ENCODE data around the gene ABLIM3.
"Not testable (repeated sequence)": the region's sequence is repeated elsewhere in the genome, so short reads cannot be mapped to it uniquely, and the experiment has no call there.

ABLIM3 gene

DNA sequence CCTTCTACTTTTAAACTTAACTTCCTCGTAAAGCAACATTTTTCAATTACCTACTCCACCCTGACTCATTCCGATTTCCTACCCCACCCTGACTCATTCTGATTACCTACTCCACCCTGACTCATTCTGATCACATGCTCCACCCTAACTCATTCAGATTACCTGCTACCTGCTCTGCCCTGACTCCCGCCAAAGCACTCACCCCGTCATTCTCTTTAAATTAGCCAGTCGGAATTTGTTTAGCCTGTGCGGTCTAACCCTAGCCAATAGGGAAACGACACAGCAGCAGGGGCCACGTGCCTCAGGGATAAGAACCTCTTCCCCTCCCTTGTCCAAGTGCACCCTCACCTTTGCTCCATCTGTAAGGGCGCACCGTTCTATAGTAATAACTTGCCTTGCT is 46.3 kb downstream of the ABLIM3 start:
- not testable (repeated sequence) for H3K9ac ChIP-seq (ENCODE audit: low read length); H2BK120ac ChIP-seq (ENCODE audit: low read depth, low read length); H4K8ac ChIP-seq (ENCODE audit: low read length); H3K27ac ChIP-seq (ENCODE audit: low read length, poor library complexity, severe bottlenecking); DNase-seq; H3K27me3 ChIP-seq (ENCODE audit: control insufficient read depth in 1 of 2, insufficient read depth in 1 of 2, low read length in 2 of 2); H3K4ac ChIP-seq (ENCODE audit: low read depth in 1 of 2, low read length in 2 of 2); H2AK5ac ChIP-seq (ENCODE audit: low read length, severe bottlenecking); H3K9me3 ChIP-seq (ENCODE audit: control insufficient read depth, low read length); H3K4me3 ChIP-seq (ENCODE audit: insufficient read depth in 1 of 2, low read depth in 1 of 2, low read length in 2 of 2); H3K4me2 ChIP-seq (ENCODE audit: low read length, poor library complexity, severe bottlenecking); H2BK5ac ChIP-seq (ENCODE audit: low read depth, low read length, poor library complexity, severe bottlenecking); H3K14ac ChIP-seq (ENCODE audit: low read length in 2 of 2); H2AFZ ChIP-seq (ENCODE audit: low read depth, low read length); H3K23ac ChIP-seq (ENCODE audit: low read length in 2 of 2); H3K4me1 ChIP-seq (ENCODE audit: control insufficient read depth, insufficient read depth, low read depth, low read length); H2BK15ac ChIP-seq (ENCODE audit: low read depth, poor library complexity, severe bottlenecking); H3K79me1 ChIP-seq (replicated peaks; ENCODE audit: low read length, poor library complexity, severe bottlenecking); H4K91ac ChIP-seq (ENCODE audit: low read length)
- 78% methylated on average over 8 of the region's 10 CpGs for WGBS
- Histone ChIP-seq H3K18ac (ENCODE audit: low read depth in 1 of 2, low read length in 2 of 2) (peak overlapping the region in 1 of 2 experiments; percentile 78), H3K36me3 (ENCODE audit: control insufficient read depth in 1 of 2, insufficient read depth in 2 of 2, low read depth in 1 of 2, low read length in 2 of 2) (peaks cover 0 to 40% of the 10 kb centered on the region in 2 experiments), H2BK12ac (ENCODE audit: low read length in 2 of 2) (peak overlapping the region in 1 of 2 experiments; percentile 18)

DNA sequence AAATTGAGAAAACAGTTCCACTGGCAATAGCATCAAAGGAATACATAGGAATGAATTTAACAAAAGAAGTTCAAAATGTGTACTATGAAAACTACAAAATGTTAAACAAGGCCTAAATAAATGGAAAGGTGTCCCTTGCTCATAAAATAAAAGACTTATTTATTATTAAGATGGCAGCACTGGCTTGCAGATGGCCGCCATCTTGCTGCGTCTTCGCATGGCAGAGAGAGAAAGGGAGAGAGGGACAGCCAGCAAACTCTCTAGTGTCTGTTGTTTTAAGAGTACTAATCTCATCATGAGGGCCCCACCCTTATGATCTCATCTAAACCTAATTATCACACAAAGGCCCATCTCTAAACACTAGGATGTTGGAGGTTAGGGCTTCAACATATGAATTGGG is 47.1 kb downstream of the ABLIM3 start:
- H2BK15ac ChIP-seq (ENCODE audit: low read depth, poor library complexity, severe bottlenecking): no peak overlapping the region
- no peak overlapping the region for H3K27ac ChIP-seq (ENCODE audit: low read length, poor library complexity, severe bottlenecking)
- no peaks in the 10 kb centered on the region for H3K4me1 ChIP-seq (ENCODE audit: control insufficient read depth, insufficient read depth, low read depth, low read length)
- H3K9me3 ChIP-seq (ENCODE audit: control insufficient read depth, low read length): no peaks in the 10 kb centered on the region
- no peak overlapping the region for H4K91ac ChIP-seq (ENCODE audit: low read length)
- H3K4ac ChIP-seq (ENCODE audit: low read depth in 1 of 2, low read length in 2 of 2): no peak overlapping the region
- H4K8ac ChIP-seq (ENCODE audit: low read length): no peak overlapping the region
- H3K27me3 ChIP-seq (ENCODE audit: control insufficient read depth in 1 of 2, insufficient read depth in 1 of 2, low read length in 2 of 2): no peaks in the 10 kb centered on the region
- no peak overlapping the region for H3K23ac ChIP-seq (ENCODE audit: low read length in 2 of 2)
- no peak overlapping the region for H3K9ac ChIP-seq (ENCODE audit: low read length)
- no peak overlapping the region for H2AFZ ChIP-seq (ENCODE audit: low read depth, low read length)
- H3K79me1 ChIP-seq (replicated peaks; ENCODE audit: low read length, poor library complexity, severe bottlenecking): no peaks in the 10 kb centered on the region
- no peak overlapping the region for H3K4me2 ChIP-seq (ENCODE audit: low read length, poor library complexity, severe bottlenecking)
- no peak overlapping the region for H3K4me3 ChIP-seq (ENCODE audit: insufficient read depth in 1 of 2, low read depth in 1 of 2, low read length in 2 of 2)
- H3K36me3 ChIP-seq (ENCODE audit: control insufficient read depth in 1 of 2, insufficient read depth in 2 of 2, low read depth in 1 of 2, low read length in 2 of 2): peaks cover 0 to 35% of the 10 kb centered on the region in 2 experiments
- DNase-seq: no peak
- peak overlapping the region; percentile 19 for H2BK120ac ChIP-seq (ENCODE audit: low read depth, low read length)
- H2BK5ac ChIP-seq (ENCODE audit: low read depth, low read length, poor library complexity, severe bottlenecking): no peak overlapping the region
- H2AK5ac ChIP-seq (ENCODE audit: low read length, severe bottlenecking): no peak overlapping the region
- no peak overlapping the region for H2BK12ac ChIP-seq (ENCODE audit: low read length in 2 of 2)
- H3K18ac ChIP-seq (ENCODE audit: low read depth in 1 of 2, low read length in 2 of 2): peak overlapping the region in 1 of 2 experiments; percentile 12
- no peak overlapping the region for H3K14ac ChIP-seq (ENCODE audit: low read length in 2 of 2)
- WGBS: no CpG with 5 or more reads among the region's 3 CpGs

DNA sequence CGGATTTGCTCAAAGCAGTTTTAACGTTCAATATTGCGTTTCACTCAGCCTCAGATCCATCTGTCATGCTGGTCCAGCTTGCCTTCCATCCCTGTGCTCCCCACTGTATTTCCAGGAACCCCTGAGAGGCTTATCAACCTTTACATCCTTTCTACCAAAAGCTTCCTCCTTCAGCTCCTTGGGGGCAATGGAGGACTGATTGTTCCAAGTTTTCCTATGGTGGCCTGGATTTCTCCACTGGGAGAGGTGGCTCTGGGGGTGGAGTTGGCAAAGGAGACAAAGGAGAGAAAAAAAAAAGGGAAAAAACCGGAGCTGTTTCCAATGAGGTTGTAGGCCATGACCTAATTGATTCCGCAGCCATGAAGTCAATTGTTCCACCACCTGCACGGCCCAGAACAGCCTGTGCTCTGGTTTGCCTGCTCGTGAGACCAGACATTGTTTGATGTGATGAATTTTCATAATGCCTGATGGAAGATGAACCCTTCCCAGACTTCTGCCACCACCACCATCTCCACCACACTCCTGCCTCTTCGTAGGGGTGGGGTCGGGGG is 54.1 kb downstream of the ABLIM3 start:
- 89% methylated on average over 5 of the region's 9 CpGs for WGBS

DNA sequence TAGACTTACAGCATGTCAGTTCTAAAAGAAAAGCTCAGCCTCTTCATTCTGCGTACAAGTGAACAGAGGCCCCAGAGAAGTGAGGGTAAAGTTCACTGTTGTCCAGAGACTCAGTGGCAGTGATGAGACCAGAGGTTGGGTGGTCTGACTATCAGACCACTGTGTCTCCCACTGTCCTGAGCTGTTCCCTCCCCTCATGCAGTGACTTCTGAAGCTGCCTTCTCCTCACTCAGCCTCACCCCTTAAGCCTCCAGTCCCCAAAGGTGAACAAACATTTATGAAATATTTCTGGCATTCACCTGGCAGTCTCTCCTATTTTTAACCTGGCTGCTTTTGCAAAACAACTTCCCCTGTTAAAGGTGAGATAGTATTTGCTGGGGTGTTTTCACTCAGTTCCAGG is 54.7 kb downstream of the ABLIM3 start:
- no peak overlapping the region for H3K18ac ChIP-seq (ENCODE audit: low read depth in 1 of 2, low read length in 2 of 2)
- no peak overlapping the region for H3K4ac ChIP-seq (ENCODE audit: low read depth in 1 of 2, low read length in 2 of 2)
- WGBS: 100% methylated on average over 1 of the region's 1 CpG
- H3K36me3 ChIP-seq (ENCODE audit: control insufficient read depth in 1 of 2, insufficient read depth in 2 of 2, low read depth in 1 of 2, low read length in 2 of 2): peaks cover 8 to 42% of the 10 kb centered on the region in 2 experiments
- no peak overlapping the region for H3K14ac ChIP-seq (ENCODE audit: low read length in 2 of 2)
- no peaks in the 10 kb centered on the region for H3K4me1 ChIP-seq (ENCODE audit: control insufficient read depth, insufficient read depth, low read depth, low read length)
- H3K4me3 ChIP-seq (ENCODE audit: insufficient read depth in 1 of 2, low read depth in 1 of 2, low read length in 2 of 2): no peak overlapping the region
- H4K8ac ChIP-seq (ENCODE audit: low read length): no peak overlapping the region
- no peak overlapping the region for H2BK5ac ChIP-seq (ENCODE audit: low read depth, low read length, poor library complexity, severe bottlenecking)
- no peak overlapping the region for H2AFZ ChIP-seq (ENCODE audit: low read depth, low read length)
- H2BK120ac ChIP-seq (ENCODE audit: low read depth, low read length): no peak overlapping the region
- H2BK15ac ChIP-seq (ENCODE audit: low read depth, poor library complexity, severe bottlenecking): no peak overlapping the region
- no peak overlapping the region for H4K91ac ChIP-seq (ENCODE audit: low read length)
- H2BK12ac ChIP-seq (ENCODE audit: low read length in 2 of 2): no peak overlapping the region
- H3K23ac ChIP-seq (ENCODE audit: low read length in 2 of 2): no peak overlapping the region
- no peaks in the 10 kb centered on the region for H3K9me3 ChIP-seq (ENCODE audit: control insufficient read depth, low read length)
- DNase-seq: no peak
- peaks cover 2% of the 10 kb centered on the region for H3K79me1 ChIP-seq (replicated peaks; ENCODE audit: low read length, poor library complexity, severe bottlenecking)
- H3K9ac ChIP-seq (ENCODE audit: low read length): no peak overlapping the region
- H3K27me3 ChIP-seq (ENCODE audit: control insufficient read depth in 1 of 2, insufficient read depth in 1 of 2, low read length in 2 of 2): no peaks in the 10 kb centered on the region
- no peak overlapping the region for H2AK5ac ChIP-seq (ENCODE audit: low read length, severe bottlenecking)
- no peak overlapping the region for H3K27ac ChIP-seq (ENCODE audit: low read length, poor library complexity, severe bottlenecking)
- no peak overlapping the region for H3K4me2 ChIP-seq (ENCODE audit: low read length, poor library complexity, severe bottlenecking)

More for the DNA sequence above, 54.1 kb downstream of the ABLIM3 start:
- H2BK15ac ChIP-seq (ENCODE audit: low read depth, poor library complexity, severe bottlenecking): no peak overlapping the region
- no peak overlapping the region for H4K8ac ChIP-seq (ENCODE audit: low read length)
- H3K18ac ChIP-seq (ENCODE audit: low read depth in 1 of 2, low read length in 2 of 2): no peak overlapping the region
- no peak overlapping the region for H2BK5ac ChIP-seq (ENCODE audit: low read depth, low read length, poor library complexity, severe bottlenecking)
- no peak overlapping the region for H2AK5ac ChIP-seq (ENCODE audit: low read length, severe bottlenecking)
- H3K9me3 ChIP-seq (ENCODE audit: control insufficient read depth, low read length): no peaks in the 10 kb centered on the region
- H4K91ac ChIP-seq (ENCODE audit: low read length): peak overlapping the region; percentile 22
- H3K23ac ChIP-seq (ENCODE audit: low read length in 2 of 2): no peak overlapping the region
- H3K27ac ChIP-seq (ENCODE audit: low read length, poor library complexity, severe bottlenecking): no peak overlapping the region
- peak overlapping the region in 1 of 2 experiments; percentile 55 for H2BK12ac ChIP-seq (ENCODE audit: low read length in 2 of 2)
- no peak for DNase-seq
- no peaks in the 10 kb centered on the region for H3K27me3 ChIP-seq (ENCODE audit: control insufficient read depth in 1 of 2, insufficient read depth in 1 of 2, low read length in 2 of 2)
- H3K79me1 ChIP-seq (replicated peaks; ENCODE audit: low read length, poor library complexity, severe bottlenecking): peaks cover 2% of the 10 kb centered on the region
- no peak overlapping the region for H3K14ac ChIP-seq (ENCODE audit: low read length in 2 of 2)
- peaks cover 7 to 37% of the 10 kb centered on the region in 2 experiments for H3K36me3 ChIP-seq (ENCODE audit: control insufficient read depth in 1 of 2, insufficient read depth in 2 of 2, low read depth in 1 of 2, low read length in 2 of 2)
- no peak overlapping the region for H3K9ac ChIP-seq (ENCODE audit: low read length)
- H3K4me2 ChIP-seq (ENCODE audit: low read length, poor library complexity, severe bottlenecking): no peak overlapping the region
- peak overlapping the region in 1 of 2 experiments; percentile 13 for H3K4ac ChIP-seq (ENCODE audit: low read depth in 1 of 2, low read length in 2 of 2)
- H2AFZ ChIP-seq (ENCODE audit: low read depth, low read length): no peak overlapping the region
- no peak overlapping the region for H2BK120ac ChIP-seq (ENCODE audit: low read depth, low read length)
- no peak overlapping the region for H3K4me3 ChIP-seq (ENCODE audit: insufficient read depth in 1 of 2, low read depth in 1 of 2, low read length in 2 of 2)
- no peaks in the 10 kb centered on the region for H3K4me1 ChIP-seq (ENCODE audit: control insufficient read depth, insufficient read depth, low read depth, low read length)

All from mesenchymal stem cell (in vitro differentiated cells and primary cell).